Fibroblast of mammary gland (primary cell): ENCODE measurements around the gene CCDC134.

Experiments
- DNase-seq: peaks from one replicate; pipeline ENCODE4 v3.0.0-alpha.2; 2010; ENCODE audit warnings: low read depth
- H3K4me3 ChIP-seq: 2 replicates; pipeline ENCODE4 v1.5.1; 2011; ENCODE audit warnings: low read depth, mild to moderate bottlenecking, low read length, moderate library complexity; ENCODE audit not compliant: control insufficient read depth
- TF ChIP-seq, protein P1 (sequence below): conservative IDR thresholded peaks from 2 replicates; pipeline ENCODE4 v1.5.1; 2011; ENCODE audit warnings: low read depth, low read length, inconsistent platforms; ENCODE audit not compliant: control insufficient read depth, insufficient read depth

Gene CCDC134

DNA sequence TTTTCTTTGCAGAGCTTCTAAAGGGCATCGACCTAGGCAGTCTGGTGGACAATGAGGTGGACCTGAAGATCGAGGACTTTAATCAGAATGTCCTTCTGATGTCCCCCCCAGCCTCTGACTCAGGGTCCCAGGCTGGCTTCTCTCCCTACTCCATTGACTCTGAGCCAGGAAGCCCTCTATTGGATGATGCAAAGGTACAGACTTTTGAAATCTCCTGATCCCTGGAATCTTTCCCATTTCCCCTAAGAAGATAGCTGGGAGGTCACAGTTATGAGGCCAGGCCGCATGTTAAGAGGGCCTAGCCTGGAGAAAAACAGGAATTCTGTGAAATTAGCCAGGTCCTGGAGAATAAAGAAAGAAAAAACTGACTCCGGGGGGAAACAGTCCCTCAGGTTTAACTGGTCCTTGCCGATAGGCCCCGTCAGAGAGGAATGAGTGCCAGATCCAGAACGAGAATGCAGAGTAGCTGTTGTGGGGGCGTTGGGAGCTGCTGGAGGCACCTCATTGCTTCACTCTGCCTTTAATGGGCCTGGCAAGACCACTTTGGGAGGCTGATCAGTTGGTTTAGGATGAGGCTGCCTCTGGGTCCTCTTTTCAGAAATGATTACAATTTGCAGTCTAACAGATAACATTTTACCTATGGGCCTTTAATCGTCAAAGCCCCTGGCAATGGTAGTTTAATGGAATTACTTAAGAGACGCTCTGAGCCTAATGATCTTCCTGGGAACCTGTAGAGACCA lies 75.2 kb downstream of the CCDC134 start:
- no peak overlapping the region for H3K4me3 ChIP-seq
- DNase-seq, result peak; percentile 51
- TF ChIP-seq, protein P1, sequence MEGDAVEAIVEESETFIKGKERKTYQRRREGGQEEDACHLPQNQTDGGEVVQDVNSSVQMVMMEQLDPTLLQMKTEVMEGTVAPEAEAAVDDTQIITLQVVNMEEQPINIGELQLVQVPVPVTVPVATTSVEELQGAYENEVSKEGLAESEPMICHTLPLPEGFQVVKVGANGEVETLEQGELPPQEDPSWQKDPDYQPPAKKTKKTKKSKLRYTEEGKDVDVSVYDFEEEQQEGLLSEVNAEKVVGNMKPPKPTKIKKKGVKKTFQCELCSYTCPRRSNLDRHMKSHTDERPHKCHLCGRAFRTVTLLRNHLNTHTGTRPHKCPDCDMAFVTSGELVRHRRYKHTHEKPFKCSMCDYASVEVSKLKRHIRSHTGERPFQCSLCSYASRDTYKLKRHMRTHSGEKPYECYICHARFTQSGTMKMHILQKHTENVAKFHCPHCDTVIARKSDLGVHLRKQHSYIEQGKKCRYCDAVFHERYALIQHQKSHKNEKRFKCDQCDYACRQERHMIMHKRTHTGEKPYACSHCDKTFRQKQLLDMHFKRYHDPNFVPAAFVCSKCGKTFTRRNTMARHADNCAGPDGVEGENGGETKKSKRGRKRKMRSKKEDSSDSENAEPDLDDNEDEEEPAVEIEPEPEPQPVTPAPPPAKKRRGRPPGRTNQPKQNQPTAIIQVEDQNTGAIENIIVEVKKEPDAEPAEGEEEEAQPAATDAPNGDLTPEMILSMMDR, result no peak
